ENCODE measurements around the gene PLA2G3.

- TF ChIP-seq CTCF (IDR thresholded peaks at IDR 0.05; ENCODE audit: control extremely low read depth in 1 of 3, insufficient read depth in 1 of 3, low read depth in 1 of 3, low read length in 3 of 3) (no peak), PHF8 (conservative IDR thresholded peaks at IDR 0.05; ENCODE audit: low read depth, low read length) (no peak), SUZ12 (IDR thresholded peaks at IDR 0.05; ENCODE audit: low read length) (no peak)
Measured at GRCh38 chr22:31097941-31098631, 42.2 kb downstream of the PLA2G3 start.

Data from H1 (cell line).